Gastroesophageal sphincter (tissue), 4 donors: ENCODE measurements around the gene DND1. TPM values are rescaled to one million over a fixed set of nuclear protein-coding genes. Genes with fewer than 3 reads are reported as not detected.
"Not testable (repeated sequence)": the region's sequence is repeated elsewhere in the genome, so short reads cannot be mapped to it uniquely, and the experiment has no call there.

ENCODE experiments used
- ATAC-seq: fragments of 150-250 bp; one replicate; pipeline ENCODE4 v1.9.1; 2016; ENCODE audit warnings: mild to moderate bottlenecking, moderate library complexity
- H3K27ac ChIP-seq, 4 donors: fragments of 200-600 bp; sonication (generic) in 3 of 4; 1 replicate in 3 of 4; 2 replicates in 1 of 4; pipeline ENCODE4 v1.5.1; 2016 to 2019
- H3K27me3 ChIP-seq: fragments of 200-600 bp; sonication (generic); one replicate; pipeline ENCODE4 v1.5.1; 2019
- H3K36me3 ChIP-seq, 2 donors: fragments of 200-600 bp; sonication (generic); one replicate each; pipeline ENCODE4 v1.5.1; 2019; ENCODE audit warnings: control low read depth in 1 of 2
- H3K4me1 ChIP-seq, 3 donors: fragments of 200-600 bp; sonication (generic); 1 replicate in 2 of 3; 2 replicates in 1 of 3; pipeline ENCODE4 v1.5.1; 2016 to 2019; ENCODE audit warnings: control low read depth in 2 of 3
- H3K4me3 ChIP-seq, 2 donors: fragments of 200-600 bp; sonication (generic); one replicate each; pipeline ENCODE4 v1.5.1; 2019; ENCODE audit warnings: mild to moderate bottlenecking in 1 of 2, moderate library complexity in 1 of 2
- H3K9me3 ChIP-seq, 3 donors: fragments of 200-600 bp; sonication (generic); one replicate each; pipeline ENCODE4 v1.5.1; 2017 to 2019; ENCODE audit warnings: control low read depth in 2 of 3
- EP300 ChIP-seq: sonication (generic); formaldehyde crosslinking; IDR thresholded peaks from one replicate; pipeline ENCODE4 v1.6.1; 2017; ENCODE audit warnings: antibody characterized with exemption, mild to moderate bottlenecking
- POLR2A ChIP-seq, 2 donors: fragments of 450-650 bp; IDR thresholded peaks; one replicate each; pipeline ENCODE4 v1.6.1; 2017; ENCODE audit warnings: antibody characterized with exemption in 2 of 2, mild to moderate bottlenecking in 2 of 2, moderate library complexity in 1 of 2
- POLR2AphosphoS5 ChIP-seq: sonication (generic); formaldehyde crosslinking; IDR thresholded peaks from one replicate; pipeline ENCODE4 v1.6.1; 2017; ENCODE audit warnings: antibody characterized with exemption
- WGBS, 2 donors: methylation state at CpG; one replicate each; pipeline ENCODE4 v1.1.5; 2018; ENCODE audit warnings: low coverage in 1 of 2; 5-methylcytosine and 5-hydroxymethylcytosine counted together
- small RNA-seq, 4 donors: library from RNA; depleted of rRNA; stranded (forward); fragments of <200 nt; gene quantifications; one replicate each; pipeline ENCODE3, GENCODE V24; 2016
- total RNA-seq, 4 donors: library from RNA; depleted of rRNA; stranded (reverse); fragments of >200 nt; gene quantifications; one replicate each; pipeline ENCODE4 v1.1.0, GENCODE V29; 2016
- TF ChIP-seq, protein P1 (sequence below), 4 experiments: fragments of 200-600 bp in 2 of 4; fragments of 450-650 bp in 2 of 4; sonication (generic) in 1 of 4; IDR thresholded peaks; one replicate each; pipeline ENCODE4 v1.5.1; 2017 to 2019; ENCODE audit warnings: antibody characterized with exemption in 4 of 4, mild to moderate bottlenecking in 2 of 4, moderate library complexity in 2 of 4

Gene DND1
- total RNA-seq, 4 donors from 2014 or later = 0.19 to 0.67 (median 0.62) TPM; not detected in 1

DNA sequence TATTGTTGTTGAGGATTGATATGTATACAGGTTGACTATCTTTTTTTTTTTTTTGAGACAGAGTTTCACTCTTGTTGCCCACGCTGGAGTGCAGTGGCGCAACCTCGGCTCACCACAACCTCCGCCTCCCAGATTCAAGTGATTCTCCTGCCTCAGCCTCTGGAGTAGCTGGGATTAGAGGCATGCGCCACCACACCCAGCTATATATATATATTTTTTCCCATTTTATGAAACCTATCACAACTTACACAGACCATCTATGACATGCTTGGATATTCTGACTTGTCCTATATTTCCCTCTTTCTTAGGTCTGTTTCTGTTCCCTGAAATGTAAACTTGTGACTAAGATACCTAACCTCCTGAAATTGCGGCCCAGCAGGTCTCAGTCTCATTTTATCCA, 45.4 kb downstream of the DND1 start:
- no peak overlapping the region for H3K4me3 ChIP-seq
- no peaks in the 10 kb centered on the region for H3K9me3 ChIP-seq
- peaks cover 0 to 19% (median 3%) of the 10 kb centered on the region in 3 donors for H3K4me1 ChIP-seq
- H3K27ac ChIP-seq = no peak overlapping the region
- no peak for TF ChIP-seq EP300
- no peaks in the 10 kb centered on the region for H3K27me3 ChIP-seq
- no peaks in the 10 kb centered on the region for H3K36me3 ChIP-seq
- WGBS, 2 donors = 87 to 98% methylated on average over 6 of the region's 6 CpGs
- ATAC-seq = no peak

DNA sequence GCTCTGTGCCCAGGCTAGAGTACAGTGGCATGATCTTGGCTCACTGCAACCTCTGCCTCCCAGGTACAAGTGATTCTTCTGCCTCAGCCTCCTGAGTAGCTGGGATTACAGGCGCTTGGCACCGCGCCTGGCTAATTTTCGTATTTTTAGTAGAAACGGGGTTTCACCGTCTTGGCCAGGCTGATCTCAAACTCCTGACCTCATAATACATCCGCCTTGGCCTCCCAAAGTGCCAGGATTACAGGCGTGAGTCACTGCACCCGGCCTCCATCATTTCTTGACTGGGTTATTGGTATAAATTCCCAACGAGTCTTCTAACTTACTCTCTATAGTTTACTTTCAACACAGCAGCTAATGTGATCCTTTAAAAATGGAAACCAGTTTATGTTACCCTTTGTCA, 48.5 kb downstream of the DND1 start:
- not testable (repeated sequence) for H3K27ac ChIP-seq, ATAC-seq

DNA sequence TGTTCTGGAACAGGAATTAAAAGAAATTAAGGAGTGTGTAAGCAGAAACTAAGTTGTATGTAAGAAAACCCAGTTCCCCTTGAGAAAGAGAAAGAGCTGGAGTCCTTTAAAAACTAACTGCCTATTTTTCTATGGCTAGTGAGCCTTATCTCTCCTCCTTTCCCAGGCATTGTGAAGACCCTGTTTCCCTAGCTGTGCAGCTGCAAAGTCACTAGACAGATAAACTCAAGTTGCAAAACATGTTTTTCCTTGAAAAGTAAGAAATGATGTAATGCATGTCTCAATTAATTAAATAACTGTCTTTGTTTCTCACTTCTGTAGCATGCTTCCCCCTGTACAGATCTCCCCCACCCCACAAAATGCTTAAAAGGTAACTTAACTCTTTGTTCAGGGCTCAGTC, 50.3 kb downstream of the DND1 start:
- H3K27ac ChIP-seq, ATAC-seq, H3K4me1 ChIP-seq, H3K9me3 ChIP-seq, H3K4me3 ChIP-seq, H3K27me3 ChIP-seq, H3K36me3 ChIP-seq: not testable (repeated sequence)

More for the DNA sequence above, 48.5 kb downstream of the DND1 start:
- H3K27me3 ChIP-seq, H3K9me3 ChIP-seq, H3K36me3 ChIP-seq, H3K4me1 ChIP-seq, H3K4me3 ChIP-seq: not testable (repeated sequence)
- WGBS, 2 donors = 74 to 89% methylated on average over 3 to 9 of the region's 10 CpGs

DNA sequence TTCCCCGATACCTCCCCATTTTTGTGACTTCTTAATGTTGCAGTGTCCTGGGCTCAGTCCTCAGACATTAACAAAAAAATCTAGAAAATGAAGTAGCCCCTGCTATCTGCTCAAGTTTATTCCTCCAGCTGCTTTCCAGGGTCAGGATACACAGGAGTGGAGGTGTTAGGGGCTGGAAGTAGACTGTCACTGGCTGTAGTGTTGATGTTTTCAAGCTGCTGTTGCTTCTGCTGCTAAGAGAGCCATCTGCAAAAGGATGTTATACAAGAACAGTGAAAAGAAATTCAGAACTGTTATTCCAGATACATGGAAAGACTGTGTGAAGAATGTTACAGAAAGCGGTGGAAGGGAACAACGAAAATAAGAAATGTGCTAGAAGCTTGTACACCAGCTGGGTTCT, 51.1 kb downstream of the DND1 start:
- Histone ChIP-seq H3K27me3 (peaks cover 9% of the 10 kb centered on the region), H3K9me3 (no peaks in the 10 kb centered on the region), H3K27ac (no peak overlapping the region), H3K36me3 (no peaks in the 10 kb centered on the region), H3K4me1 (no peaks in the 10 kb centered on the region), H3K4me3 (no peak overlapping the region)
- TF ChIP-seq POLR2AphosphoS5 (no peak), POLR2A (IDR thresholded peaks at IDR 0.05) (no peak), EP300 (no peak)
- TF ChIP-seq, protein P1, sequence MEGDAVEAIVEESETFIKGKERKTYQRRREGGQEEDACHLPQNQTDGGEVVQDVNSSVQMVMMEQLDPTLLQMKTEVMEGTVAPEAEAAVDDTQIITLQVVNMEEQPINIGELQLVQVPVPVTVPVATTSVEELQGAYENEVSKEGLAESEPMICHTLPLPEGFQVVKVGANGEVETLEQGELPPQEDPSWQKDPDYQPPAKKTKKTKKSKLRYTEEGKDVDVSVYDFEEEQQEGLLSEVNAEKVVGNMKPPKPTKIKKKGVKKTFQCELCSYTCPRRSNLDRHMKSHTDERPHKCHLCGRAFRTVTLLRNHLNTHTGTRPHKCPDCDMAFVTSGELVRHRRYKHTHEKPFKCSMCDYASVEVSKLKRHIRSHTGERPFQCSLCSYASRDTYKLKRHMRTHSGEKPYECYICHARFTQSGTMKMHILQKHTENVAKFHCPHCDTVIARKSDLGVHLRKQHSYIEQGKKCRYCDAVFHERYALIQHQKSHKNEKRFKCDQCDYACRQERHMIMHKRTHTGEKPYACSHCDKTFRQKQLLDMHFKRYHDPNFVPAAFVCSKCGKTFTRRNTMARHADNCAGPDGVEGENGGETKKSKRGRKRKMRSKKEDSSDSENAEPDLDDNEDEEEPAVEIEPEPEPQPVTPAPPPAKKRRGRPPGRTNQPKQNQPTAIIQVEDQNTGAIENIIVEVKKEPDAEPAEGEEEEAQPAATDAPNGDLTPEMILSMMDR (IDR thresholded peaks at IDR 0.05) = no peak
- ATAC-seq = no peak
- WGBS, 2 donors = 42 to 47% methylated on average over 2 of the region's 3 CpGs

Small RNA genes lying within 50 kb of the gene (small RNA-seq; reads per million reads assigned to genes)
- gene VTRNA1-1 (115 to 259 (median 129) reads per million in 4 donors), gene VTRNA1-2 (0 to 2.3 (median 0.27) reads per million in 4 donors)

Other genes with a start within 250 kb of the DND1 start
- gene EIF4EBP3, start 125.9 kb downstream of the DND1 start, total RNA-seq = 10 to 100 TPM in 2 of 4 donors, 1 to 10 TPM in 2; 1.8 to 21.5 (median 11.2) TPM
- 10 to 100 TPM; 17.5 to 29.4 (median 23.2) TPM for gene SRA1, start 116.1 kb downstream of the DND1 start, total RNA-seq
- 10 to 100 TPM in 3 of 4 donors, 1 to 10 TPM in 1; 9.7 to 25.1 (median 17.5) TPM for gene APBB3, start 109.0 kb downstream of the DND1 start, total RNA-seq
- gene SLC35A4, start 108.7 kb downstream of the DND1 start, total RNA-seq = 10 to 100 TPM; 24.5 to 52.0 (median 32.7) TPM
- gene CD14, start 40.4 kb downstream of the DND1 start, total RNA-seq = 10 to 100 TPM; 20.4 to 84.5 (median 37.9) TPM
- gene TMCO6, start 34.1 kb downstream of the DND1 start, total RNA-seq = 10 to 100 TPM; 10.9 to 72.1 (median 26.7) TPM
- gene NDUFA2, start 25.9 kb downstream of the DND1 start, total RNA-seq = 10 to 100 TPM; 38.6 to 61.5 (median 46.1) TPM
- gene IK, start 25.7 kb downstream of the DND1 start, total RNA-seq = 100 to 1,000 TPM; 130 to 168 (median 131) TPM
- 10 to 100 TPM; 15.6 to 25.1 (median 16.9) TPM for gene WDR55, start 8.7 kb downstream of the DND1 start, total RNA-seq
- 10 to 100 TPM; 65.9 to 67.9 (median 67.1) TPM for gene HARS1, start 17.8 kb upstream of the DND1 start, total RNA-seq
- 10 to 100 TPM; 16.0 to 41.6 (median 25.5) TPM for gene HARS2, start 17.9 kb upstream of the DND1 start, total RNA-seq
- gene ZMAT2, start 26.9 kb upstream of the DND1 start, total RNA-seq = 10 to 100 TPM; 35.8 to 47.2 (median 45.0) TPM
- gene PCDHA1, start 112.6 kb upstream of the DND1 start, total RNA-seq = not detected
- gene PCDHA2, start 121.3 kb upstream of the DND1 start, total RNA-seq = under 1 TPM in 2 of 4 donors, not detected in 2; 0.19 to 0.27 TPM
- gene PCDHA3, start 127.5 kb upstream of the DND1 start, total RNA-seq = 1 to 10 TPM in 1 of 4 donors, under 1 TPM in 3; 0.32 to 1.4 (median 0.70) TPM
- gene PCDHA4, start 133.5 kb upstream of the DND1 start, total RNA-seq = under 1 TPM in 3 of 4 donors, not detected in 1; 0.13 to 0.96 (median 0.31) TPM
- gene PCDHA5, start 148.0 kb upstream of the DND1 start, total RNA-seq = under 1 TPM in 3 of 4 donors, not detected in 1; 0.27 to 0.31 (median 0.27) TPM
- 1 to 10 TPM in 1 of 4 donors, under 1 TPM in 3; 0.31 to 1.4 (median 0.73) TPM for gene PCDHA6, start 154.4 kb upstream of the DND1 start, total RNA-seq
- under 1 TPM in 3 of 4 donors, not detected in 1; 0.27 to 0.47 (median 0.35) TPM for gene PCDHA7, start 160.7 kb upstream of the DND1 start, total RNA-seq
- under 1 TPM in 1 of 4 donors, not detected in 3; 0.15 TPM for gene PCDHA8, start 167.6 kb upstream of the DND1 start, total RNA-seq
- gene PCDHA9, start 174.8 kb upstream of the DND1 start, total RNA-seq = under 1 TPM in 3 of 4 donors, not detected in 1; 0.13 to 0.47 (median 0.23) TPM
- 1 to 10 TPM in 3 of 4 donors, under 1 TPM in 1; 0.94 to 2.5 (median 1.4) TPM for gene PCDHA10, start 182.3 kb upstream of the DND1 start, total RNA-seq
- gene PCDHA11, start 195.4 kb upstream of the DND1 start, total RNA-seq = 1 to 10 TPM in 1 of 4 donors, under 1 TPM in 3; 0.13 to 1.9 (median 0.89) TPM
- gene PCDHA12, start 201.7 kb upstream of the DND1 start, total RNA-seq = 1 to 10 TPM in 3 of 4 donors, under 1 TPM in 1; 0.54 to 4.7 (median 1.5) TPM
- gene PCDHA13, start 208.5 kb upstream of the DND1 start, total RNA-seq = 1 to 10 TPM in 2 of 4 donors, under 1 TPM in 2; 0.22 to 2.5 (median 0.79) TPM